ENCODE results near the gene FAM228B.
"Not testable (repeated sequence)": the region's sequence is repeated elsewhere in the genome, so short reads cannot be mapped to it uniquely, and the experiment has no call there.

- TF ChIP-seq EZH2 (IDR thresholded peaks at IDR 0.05; ENCODE audit: low read length); CTCF (optimal IDR thresholded peaks at IDR 0.05 in 1 of 3, IDR thresholded peaks at IDR 0.05 in 1 of 3, conservative IDR thresholded peaks at IDR 0.05 in 1 of 3; ENCODE audit: extremely low read depth in 1 of 3, insufficient read depth in 2 of 3, low read length in 3 of 3): not testable (repeated sequence)
Measured at GRCh38 chr2:24109431-24109830, 13.8 kb upstream of the FAM228B start.

Data from keratinocyte (primary cell).